Natural killer cell treated with Interleukin-12 subunit alpha and Interleukin-12 subunit beta and Interleukin-15 and Interleukin-18, amount 100 ng/mL, for 72 hours (primary cell): ENCODE results near the gene C1orf50. TPM values are rescaled to one million over a fixed set of nuclear protein-coding genes. Genes with fewer than 3 reads are reported as not detected.
"Not testable (repeated sequence)": the region's sequence is repeated elsewhere in the genome, so short reads cannot be mapped to it uniquely, and the experiment has no call there.

Source experiments
- ATAC-seq, 2 donors: fragments of 150-1000 bp; cut with Tn5 transposase in 1 of 2; sonication (Bioruptor Pico), chemical (Tn5 transposase) in 1 of 2; 2 replicates each; pipeline ENCODE4 v1.10.0; 2021
- DNase-seq: peaks from one replicate; pipeline ENCODE4 v3.0.0; 2022; ENCODE audit warnings: low spot score
- H3K27ac Mint-ChIP-seq, 2 donors: 1 replicate in 1 of 2; 2 replicates in 1 of 2; pipeline ENCODE4 v1.8.0; 2022; ENCODE audit warnings: mixed read lengths in 2 of 2, mild to moderate bottlenecking in 1 of 2, moderate library complexity in 1 of 2
- H3K27me3 Mint-ChIP-seq, 2 donors: 1 replicate in 1 of 2; 2 replicates in 1 of 2; pipeline ENCODE4 v1.8.0; 2022; ENCODE audit warnings: mixed read lengths in 2 of 2
- H3K36me3 Mint-ChIP-seq: one replicate; pipeline ENCODE4 v1.8.0; 2022; ENCODE audit warnings: mixed read lengths
- H3K4me1 Mint-ChIP-seq, 2 donors: 1 replicate in 1 of 2; 2 replicates in 1 of 2; pipeline ENCODE4 v1.8.0; 2022; ENCODE audit warnings: low read depth in 2 of 2, mixed read lengths in 2 of 2, mild to moderate bottlenecking in 1 of 2
- H3K4me3 Mint-ChIP-seq: one replicate; pipeline ENCODE4 v1.8.0; 2022; ENCODE audit warnings: mixed read lengths
- H3K9me3 Mint-ChIP-seq: 2 replicates; pipeline ENCODE4 v1.8.0; 2022; ENCODE audit warnings: mixed read lengths
- total RNA-seq, 2 donors: library from RNA; stranded (reverse); gene quantifications; one replicate each; pipeline ENCODE4 v1.2.3, GENCODE V29; 2022

The C1orf50 gene
- total RNA-seq, 2 donors from 2014 or later: 8.7 to 9.5 TPM

- H3K27ac Mint-ChIP-seq: no peak overlapping the region
- no peaks in the 10 kb centered on the region for H3K9me3 Mint-ChIP-seq
- H3K27me3 Mint-ChIP-seq: no peaks in the 10 kb centered on the region
- no peak for DNase-seq
- no peak overlapping the region for H3K4me3 Mint-ChIP-seq
- peaks cover 14 to 22% of the 10 kb centered on the region in 2 donors for H3K4me1 Mint-ChIP-seq
- no peak for ATAC-seq
- peaks cover 16% of the 10 kb centered on the region for H3K36me3 Mint-ChIP-seq
These were observed 16.0 kb downstream of the C1orf50 start for GRCh38 chr1:42783092-42783491.

GRCh38 chr1:42784547-42784945, 17.5 kb downstream of the C1orf50 start:
- H3K4me3 Mint-ChIP-seq: no peak overlapping the region
- DNase-seq: no peak
- no peak for ATAC-seq
- no peak overlapping the region for H3K27ac Mint-ChIP-seq
- peaks cover 12% of the 10 kb centered on the region for H3K36me3 Mint-ChIP-seq
- H3K4me1 Mint-ChIP-seq: peaks cover 9 to 17% of the 10 kb centered on the region in 2 donors
- no peaks in the 10 kb centered on the region for H3K9me3 Mint-ChIP-seq
- no peaks in the 10 kb centered on the region for H3K27me3 Mint-ChIP-seq

- H3K27me3 Mint-ChIP-seq: no peaks in the 10 kb centered on the region
- peak within 1 kb of the TSS; percentile 74 for H3K4me3 Mint-ChIP-seq
- H3K27ac Mint-ChIP-seq: peak within 1 kb of the TSS in 1 of 2 donors; percentile 52
- ATAC-seq (peak; percentile 72 to 75), DNase-seq (no peak)
- H3K4me1 Mint-ChIP-seq: peaks cover 9 to 14% of the 10 kb centered on the region in 2 donors
- no peaks in the 10 kb centered on the region for H3K9me3 Mint-ChIP-seq
- H3K36me3 Mint-ChIP-seq: peaks cover 12% of the 10 kb centered on the region
These were observed 18.1 kb downstream of the C1orf50 start, which contains the start of gene TMEM269 for GRCh38 chr1:42784946-42785693. TSS of gene TMEM269 (plus strand) at chr1:42784991. CDS start at chr1:42789894, 4,903 bp downstream.

- DNase-seq (no peak), ATAC-seq (no peak)
- Mint-ChIP-seq H3K27me3 (no peaks in the 10 kb centered on the region), H3K27ac (peak overlapping the region in 1 of 2 donors; percentile 52), H3K36me3 (peaks cover 6% of the 10 kb centered on the region), H3K4me1 (peaks cover 9 to 14% of the 10 kb centered on the region in 2 donors), H3K9me3 (no peaks in the 10 kb centered on the region), H3K4me3 (peak overlapping the region; percentile 74)
These were observed 19.0 kb downstream of the C1orf50 start for GRCh38 chr1:42786097-42786496.

- no peak overlapping the region for H3K4me3 Mint-ChIP-seq
- ATAC-seq (no peak), DNase-seq (no peak)
- H3K36me3 Mint-ChIP-seq: no peaks in the 10 kb centered on the region
- no peaks in the 10 kb centered on the region for H3K9me3 Mint-ChIP-seq
- no peak overlapping the region for H3K27ac Mint-ChIP-seq
- peaks cover 9 to 14% of the 10 kb centered on the region in 2 donors for H3K4me1 Mint-ChIP-seq
- H3K27me3 Mint-ChIP-seq: no peaks in the 10 kb centered on the region
These were observed 21.0 kb downstream of the C1orf50 start for GRCh38 chr1:42788021-42788420.

- no peak overlapping the region for H3K4me3 Mint-ChIP-seq
- H3K4me1 Mint-ChIP-seq: no peaks in the 10 kb centered on the region
- ATAC-seq (no peak), DNase-seq (no peak)
- no peaks in the 10 kb centered on the region for H3K36me3 Mint-ChIP-seq
- no peaks in the 10 kb centered on the region for H3K27me3 Mint-ChIP-seq
- H3K27ac Mint-ChIP-seq: no peak overlapping the region
- no peaks in the 10 kb centered on the region for H3K9me3 Mint-ChIP-seq
These were observed 26.8 kb downstream of the C1orf50 start for GRCh38 chr1:42793824-42794223.

GRCh38 chr1:42797414-42797813, 30.4 kb downstream of the C1orf50 start:
- H3K4me1 Mint-ChIP-seq: no peaks in the 10 kb centered on the region
- no peaks in the 10 kb centered on the region for H3K36me3 Mint-ChIP-seq
- H3K4me3 Mint-ChIP-seq: no peak overlapping the region
- no peaks in the 10 kb centered on the region for H3K9me3 Mint-ChIP-seq
- no peaks in the 10 kb centered on the region for H3K27me3 Mint-ChIP-seq
- DNase-seq: no peak
- no peak for ATAC-seq
- H3K27ac Mint-ChIP-seq: no peak overlapping the region

GRCh38 chr1:42797979-42798378, 30.9 kb downstream of the C1orf50 start:
- no peaks in the 10 kb centered on the region for H3K9me3 Mint-ChIP-seq
- H3K4me1 Mint-ChIP-seq: no peaks in the 10 kb centered on the region
- no peak overlapping the region for H3K4me3 Mint-ChIP-seq
- no peaks in the 10 kb centered on the region for H3K27me3 Mint-ChIP-seq
- DNase-seq (no peak), ATAC-seq (no peak)
- H3K27ac Mint-ChIP-seq: no peak overlapping the region
- no peaks in the 10 kb centered on the region for H3K36me3 Mint-ChIP-seq

- Mint-ChIP-seq H3K36me3 (no peaks in the 10 kb centered on the region), H3K4me1 (no peaks in the 10 kb centered on the region), H3K27me3 (no peaks in the 10 kb centered on the region), H3K4me3 (no peak overlapping the region), H3K9me3 (no peaks in the 10 kb centered on the region), H3K27ac (no peak overlapping the region)
- DNase-seq (no peak), ATAC-seq (no peak)
These were observed 34.9 kb downstream of the C1orf50 start for GRCh38 chr1:42801832-42802473.

- Mint-ChIP-seq H3K36me3 (no peaks in the 10 kb centered on the region), H3K27me3 (no peaks in the 10 kb centered on the region), H3K4me1 (no peaks in the 10 kb centered on the region), H3K4me3 (no peak overlapping the region), H3K27ac (no peak overlapping the region), H3K9me3 (no peaks in the 10 kb centered on the region)
- DNase-seq (no peak), ATAC-seq (no peak)
These were observed 39.1 kb downstream of the C1orf50 start for GRCh38 chr1:42806171-42806570.

- no peak overlapping the region for H3K27ac Mint-ChIP-seq
- no peaks in the 10 kb centered on the region for H3K27me3 Mint-ChIP-seq
- no peaks in the 10 kb centered on the region for H3K9me3 Mint-ChIP-seq
- H3K36me3 Mint-ChIP-seq: no peaks in the 10 kb centered on the region
- no peak for DNase-seq
- H3K4me3 Mint-ChIP-seq: no peak overlapping the region
- no peak for ATAC-seq
- no peaks in the 10 kb centered on the region for H3K4me1 Mint-ChIP-seq
These were observed 39.5 kb downstream of the C1orf50 start for GRCh38 chr1:42806593-42806992.

GRCh38 chr1:42807056-42807668, 40.1 kb downstream of the C1orf50 start:
- Mint-ChIP-seq H3K9me3 (no peaks in the 10 kb centered on the region), H3K27ac (no peak overlapping the region), H3K36me3 (no peaks in the 10 kb centered on the region), H3K4me3 (no peak overlapping the region), H3K27me3 (no peaks in the 10 kb centered on the region), H3K4me1 (no peaks in the 10 kb centered on the region)
- DNase-seq (no peak), ATAC-seq (no peak)

GRCh38 chr1:42814815-42815214, 47.8 kb downstream of the C1orf50 start:
- peaks cover 17 to 21% of the 10 kb centered on the region in 2 donors for H3K4me1 Mint-ChIP-seq

More at GRCh38 chr1:42814815-42815214, 47.8 kb downstream of the C1orf50 start:
- H3K27me3 Mint-ChIP-seq, H3K27ac Mint-ChIP-seq, H3K4me3 Mint-ChIP-seq, DNase-seq, H3K36me3 Mint-ChIP-seq, H3K9me3 Mint-ChIP-seq, ATAC-seq: not testable (repeated sequence)
